OCI-LY1 (cell line): ENCODE results near the gene PTGDS.

Experiments used
- EZH2 ChIP-seq: fragments of 200-600 bp; sonication (generic), shearing (Covaris generic); IDR thresholded peaks from 2 replicates; pipeline ENCODE4 v1.8.0; 2017; ENCODE audit warnings: borderline replicate concordance, mixed run types, mild to moderate bottlenecking, antibody characterized with exemption, low read length, moderate library complexity, mixed read lengths
- TF ChIP-seq, protein P1 (sequence below): fragments of 200-600 bp; sonication (generic), shearing (Covaris generic); IDR thresholded peaks from 2 replicates; pipeline ENCODE4 v1.5.1; 2017; ENCODE audit warnings: mild to moderate bottlenecking, antibody characterized with exemption, low read length, moderate library complexity, mixed read lengths

GRCh38 chr9:136977649-136978072 lies 357 bp downstream of the PTGDS start:
- TF ChIP-seq, protein P1, sequence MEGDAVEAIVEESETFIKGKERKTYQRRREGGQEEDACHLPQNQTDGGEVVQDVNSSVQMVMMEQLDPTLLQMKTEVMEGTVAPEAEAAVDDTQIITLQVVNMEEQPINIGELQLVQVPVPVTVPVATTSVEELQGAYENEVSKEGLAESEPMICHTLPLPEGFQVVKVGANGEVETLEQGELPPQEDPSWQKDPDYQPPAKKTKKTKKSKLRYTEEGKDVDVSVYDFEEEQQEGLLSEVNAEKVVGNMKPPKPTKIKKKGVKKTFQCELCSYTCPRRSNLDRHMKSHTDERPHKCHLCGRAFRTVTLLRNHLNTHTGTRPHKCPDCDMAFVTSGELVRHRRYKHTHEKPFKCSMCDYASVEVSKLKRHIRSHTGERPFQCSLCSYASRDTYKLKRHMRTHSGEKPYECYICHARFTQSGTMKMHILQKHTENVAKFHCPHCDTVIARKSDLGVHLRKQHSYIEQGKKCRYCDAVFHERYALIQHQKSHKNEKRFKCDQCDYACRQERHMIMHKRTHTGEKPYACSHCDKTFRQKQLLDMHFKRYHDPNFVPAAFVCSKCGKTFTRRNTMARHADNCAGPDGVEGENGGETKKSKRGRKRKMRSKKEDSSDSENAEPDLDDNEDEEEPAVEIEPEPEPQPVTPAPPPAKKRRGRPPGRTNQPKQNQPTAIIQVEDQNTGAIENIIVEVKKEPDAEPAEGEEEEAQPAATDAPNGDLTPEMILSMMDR: no peak
- no peak for TF ChIP-seq EZH2
